Calu3 (cell line): ENCODE measurements around the gene KLKB1. TPM values are rescaled to one million over a fixed set of nuclear protein-coding genes. Genes with fewer than 3 reads are reported as not detected.

Source experiments
- BruUV-seq: library from RNA; stranded (reverse); fragments of 400-500 nt; replicated peaks from 2 replicates; lab custom pipeline; 2021; lab: Mats Ljungman, UMichigan
- CTCF ChIA-PET: fragments of 300-600 bp; sonication (Branson Sonifier 250); formaldehyde crosslinking; loops from one replicate; lab custom pipeline; 2022; ENCODE audit warnings: antibody characterized with exemption; lab: Charles Lee
- DNase-seq: peaks from one replicate; pipeline ENCODE4 v3.0.0; 2022
- H3K27ac Mint-ChIP-seq: one replicate; pipeline ENCODE4 v1.8.0; 2022; ENCODE audit warnings: mixed read lengths; ENCODE audit not compliant: unreplicated experiment
- H3K27me3 Mint-ChIP-seq: one replicate; pipeline ENCODE4 v1.8.0; 2022; ENCODE audit warnings: mixed read lengths; ENCODE audit not compliant: unreplicated experiment
- H3K36me3 Mint-ChIP-seq: one replicate; pipeline ENCODE4 v1.8.0; 2022; ENCODE audit warnings: mild to moderate bottlenecking, moderate library complexity, mixed read lengths; ENCODE audit not compliant: insufficient read depth, unreplicated experiment
- H3K4me1 Mint-ChIP-seq: one replicate; pipeline ENCODE4 v1.8.0; 2022; ENCODE audit warnings: mild to moderate bottlenecking, low read depth, mixed read lengths; ENCODE audit not compliant: unreplicated experiment
- H3K4me3 Mint-ChIP-seq: one replicate; pipeline ENCODE4 v1.8.0; 2022; ENCODE audit warnings: mild to moderate bottlenecking, low read depth, moderate library complexity, mixed read lengths; ENCODE audit not compliant: unreplicated experiment
- H3K9me3 Mint-ChIP-seq: one replicate; pipeline ENCODE4 v1.8.0; 2022; ENCODE audit warnings: low read depth, mixed read lengths; ENCODE audit not compliant: unreplicated experiment
- intact Hi-C: fragments of 100-400 bp; cut with micrococcal nuclease; formaldehyde crosslinking; loops from one replicate; pipeline ENCODE4 v1.10.0; 2022; ENCODE audit not compliant: unreplicated experiment
- total RNA-seq: library from RNA; stranded (reverse); gene quantifications from 2 replicates; pipeline ENCODE4 v1.2.3, GENCODE V29; 2022
- TF ChIP-seq, protein P1 (sequence below): fragments of 200-600 bp; IDR thresholded peaks from one replicate; pipeline ENCODE4 v1.8.0; 2022; ENCODE audit warnings: antibody characterized with exemption; ENCODE audit not compliant: unreplicated experiment

KLKB1 gene
- total RNA-seq, 1 experiment from 2014 or later, result 2.9 TPM

DNA sequence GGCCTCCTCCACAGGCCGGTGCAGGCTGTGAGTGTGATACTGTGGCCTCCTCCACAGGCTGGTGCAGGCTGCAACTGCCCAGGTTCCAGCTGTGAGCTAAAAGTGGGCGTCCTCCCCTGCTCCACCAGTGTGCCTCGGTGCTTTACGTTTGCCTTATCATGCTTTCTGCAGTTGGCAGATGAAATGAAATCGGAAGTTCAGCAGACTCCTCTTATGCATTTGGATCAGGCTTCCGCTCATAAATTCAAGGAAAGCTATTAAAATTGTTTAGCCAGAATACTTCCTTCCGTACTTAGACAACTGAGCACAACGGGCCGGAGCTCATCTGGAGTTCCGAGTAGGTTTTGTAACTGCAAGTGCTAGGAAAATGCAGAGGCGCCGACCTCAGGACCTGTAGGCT is 23.9 kb upstream of the KLKB1 start:
- TF ChIP-seq, protein P1, sequence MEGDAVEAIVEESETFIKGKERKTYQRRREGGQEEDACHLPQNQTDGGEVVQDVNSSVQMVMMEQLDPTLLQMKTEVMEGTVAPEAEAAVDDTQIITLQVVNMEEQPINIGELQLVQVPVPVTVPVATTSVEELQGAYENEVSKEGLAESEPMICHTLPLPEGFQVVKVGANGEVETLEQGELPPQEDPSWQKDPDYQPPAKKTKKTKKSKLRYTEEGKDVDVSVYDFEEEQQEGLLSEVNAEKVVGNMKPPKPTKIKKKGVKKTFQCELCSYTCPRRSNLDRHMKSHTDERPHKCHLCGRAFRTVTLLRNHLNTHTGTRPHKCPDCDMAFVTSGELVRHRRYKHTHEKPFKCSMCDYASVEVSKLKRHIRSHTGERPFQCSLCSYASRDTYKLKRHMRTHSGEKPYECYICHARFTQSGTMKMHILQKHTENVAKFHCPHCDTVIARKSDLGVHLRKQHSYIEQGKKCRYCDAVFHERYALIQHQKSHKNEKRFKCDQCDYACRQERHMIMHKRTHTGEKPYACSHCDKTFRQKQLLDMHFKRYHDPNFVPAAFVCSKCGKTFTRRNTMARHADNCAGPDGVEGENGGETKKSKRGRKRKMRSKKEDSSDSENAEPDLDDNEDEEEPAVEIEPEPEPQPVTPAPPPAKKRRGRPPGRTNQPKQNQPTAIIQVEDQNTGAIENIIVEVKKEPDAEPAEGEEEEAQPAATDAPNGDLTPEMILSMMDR, result no peak
- H3K27ac Mint-ChIP-seq, result no peak overlapping the region
- intact Hi-C loops, result loop anchor here (5.0 to 10.0 kb wide), 2 partner anchors 61 to 136 kb away; partner anchors contain the start of genes F11 and TLR3
- no peak for DNase-seq
- CTCF ChIA-PET, result no interaction called here
- H3K9me3 Mint-ChIP-seq, result no peaks in the 10 kb centered on the region
- peaks cover 5% of the 10 kb centered on the region for H3K36me3 Mint-ChIP-seq
- H3K4me1 Mint-ChIP-seq, result peaks cover 7% of the 10 kb centered on the region
- BruUV-seq, result no TSS peak
- no peaks in the 10 kb centered on the region for H3K27me3 Mint-ChIP-seq
- H3K4me3 Mint-ChIP-seq, result no peak overlapping the region

DNA sequence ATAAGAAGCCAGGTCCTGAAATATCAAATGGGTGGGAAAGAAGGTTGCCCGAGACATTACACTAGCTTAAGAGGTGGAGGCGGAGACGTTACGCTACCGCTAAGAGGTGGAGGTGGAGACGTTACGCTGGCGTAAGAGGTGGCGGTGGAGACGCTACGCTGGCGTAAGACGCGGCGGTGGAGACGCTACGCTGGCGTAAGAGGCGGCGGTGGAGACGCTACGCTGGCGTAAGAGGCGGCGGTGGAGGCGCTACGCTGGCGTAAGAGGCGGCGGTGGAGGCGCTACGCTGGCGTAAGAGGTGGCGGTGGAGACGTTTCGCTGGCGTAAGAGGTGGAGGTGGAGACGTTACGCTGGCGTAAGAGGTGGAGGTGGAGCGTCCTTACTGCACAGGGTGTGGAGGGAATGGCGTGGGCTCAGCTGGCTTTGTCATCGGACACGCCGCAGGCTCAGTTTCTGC is 23.2 kb upstream of the KLKB1 start:
- DNase-seq, result no peak
- peaks cover 12% of the 10 kb centered on the region for H3K36me3 Mint-ChIP-seq
- H3K27ac Mint-ChIP-seq, result no peak overlapping the region
- CTCF ChIA-PET, result no interaction called here
- H3K9me3 Mint-ChIP-seq, result peaks cover 3% of the 10 kb centered on the region
- no TSS peak for BruUV-seq
- peaks cover 7% of the 10 kb centered on the region for H3K4me1 Mint-ChIP-seq
- H3K27me3 Mint-ChIP-seq, result no peaks in the 10 kb centered on the region
- intact Hi-C loops, result loop anchor here (5.0 to 10.0 kb wide), 2 partner anchors 61 to 137 kb away; partner anchors contain the start of genes F11 and TLR3
- H3K4me3 Mint-ChIP-seq, result no peak overlapping the region
- TF ChIP-seq, protein P1, result no peak

DNA sequence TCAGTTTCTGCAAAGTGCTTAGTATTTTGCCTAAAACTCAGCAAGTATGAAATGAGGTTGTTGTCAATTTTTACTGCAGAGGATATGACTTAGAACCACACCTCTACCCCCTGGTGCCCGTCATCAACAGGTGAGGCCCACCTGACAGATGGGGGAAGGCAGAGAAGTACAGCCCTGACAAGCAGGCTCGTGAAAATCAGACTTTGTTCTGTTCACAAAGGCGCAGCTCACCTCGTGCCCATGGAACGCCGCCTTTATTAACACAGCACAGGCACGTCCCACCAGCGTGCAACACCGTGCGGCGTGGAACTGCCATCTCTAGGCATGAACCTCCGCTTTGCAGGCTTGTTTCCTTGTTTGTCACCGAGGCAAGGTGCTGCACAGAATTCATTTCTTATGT is 22.6 kb upstream of the KLKB1 start:
- intact Hi-C loops, result loop anchor here (5.0 to 10.0 kb wide), 2 partner anchors 60 to 137 kb away; partner anchors contain the start of genes F11 and TLR3
- CTCF ChIA-PET, result no interaction called here
- Mint-ChIP-seq H3K36me3 (peaks cover 12% of the 10 kb centered on the region), H3K4me3 (no peak overlapping the region), H3K4me1 (peaks cover 7% of the 10 kb centered on the region), H3K9me3 (peaks cover 3% of the 10 kb centered on the region), H3K27me3 (no peaks in the 10 kb centered on the region), H3K27ac (no peak overlapping the region)
- DNase-seq, result no peak
- BruUV-seq, result no TSS peak
- TF ChIP-seq, protein P1, result no peak

DNA sequence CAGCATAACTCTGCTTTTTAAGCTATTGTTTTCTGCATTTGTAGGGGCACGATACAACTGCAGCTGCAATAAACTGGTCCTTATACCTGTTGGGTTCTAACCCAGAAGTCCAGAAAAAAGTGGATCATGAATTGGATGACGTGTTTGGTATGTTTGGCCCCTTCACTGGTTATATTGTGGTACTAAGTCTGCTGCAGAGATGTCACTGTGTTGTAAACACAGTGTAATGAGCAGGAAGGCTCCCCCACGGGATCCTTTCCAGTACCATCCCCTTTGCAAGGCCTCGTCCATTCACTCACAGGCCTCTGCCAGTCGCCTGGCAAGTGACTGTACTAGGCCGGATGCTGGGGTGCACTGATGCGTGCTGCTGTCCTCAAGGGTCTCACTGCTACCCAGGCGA is 22.2 kb upstream of the KLKB1 start:
- H3K36me3 Mint-ChIP-seq, result peaks cover 12% of the 10 kb centered on the region
- H3K27ac Mint-ChIP-seq, result no peak overlapping the region
- DNase-seq, result no peak
- H3K4me3 Mint-ChIP-seq, result no peak overlapping the region
- H3K9me3 Mint-ChIP-seq, result peaks cover 3% of the 10 kb centered on the region
- intact Hi-C loops, result loop anchor here (10.0 kb wide), 1 partner anchor 60 kb away; the partner anchor contains the start of gene F11
- BruUV-seq, result no TSS peak
- TF ChIP-seq, protein P1, result no peak
- H3K4me1 Mint-ChIP-seq, result peaks cover 7% of the 10 kb centered on the region
- CTCF ChIA-PET, result no interaction called here
- no peaks in the 10 kb centered on the region for H3K27me3 Mint-ChIP-seq
